Lower leg skin (tissue), 4 donors: ENCODE data around the gene TAF12. TPM values are rescaled to one million over a fixed set of nuclear protein-coding genes. Genes with fewer than 3 reads are reported as not detected.
A peak's percentile ranks its signal among the peaks of the same experiment; 100 is the strongest.
"Not testable (repeated sequence)": the region's sequence is repeated elsewhere in the genome, so short reads cannot be mapped to it uniquely, and the experiment has no call there.

Experiments used
- DNase-seq, 2 donors: peaks; one replicate each; pipeline ENCODE4 v3.0.0-alpha.2; 2019; ENCODE audit warnings: low spot score in 2 of 2
- H3K4me3 ChIP-seq: fragments of 200-600 bp; sonication (generic); 2 replicates; pipeline ENCODE4 v1.5.1; 2017; ENCODE audit warnings: mild to moderate bottlenecking, low read depth; ENCODE audit not compliant: poor library complexity, severe bottlenecking
- CTCF ChIP-seq, 3 donors: fragments of 450-650 bp; IDR thresholded peaks; one replicate each; pipeline ENCODE4 v1.5.1; 2016; ENCODE audit warnings: antibody characterized with exemption in 3 of 3, mild to moderate bottlenecking in 3 of 3, moderate library complexity in 2 of 3
- POLR2A ChIP-seq, 2 donors: fragments of 450-650 bp; IDR thresholded peaks; one replicate each; pipeline ENCODE4 v1.6.1; 2016 to 2017; ENCODE audit warnings: antibody characterized with exemption in 2 of 2, mild to moderate bottlenecking in 1 of 2, moderate library complexity in 1 of 2
- WGBS, 2 donors: methylation state at CpG; one replicate each; pipeline ENCODE4 v1.1.5; 2018; 5-methylcytosine and 5-hydroxymethylcytosine counted together
- intact Hi-C: fragments of 100-400 bp; cut with DNase I; formaldehyde crosslinking; loops from one replicate; pipeline ENCODE4 v1.15.0; 2023; ENCODE audit warnings: low total_unique reads
- total RNA-seq, 4 donors: library from RNA; depleted of rRNA; stranded (reverse); fragments of >200 nt; gene quantifications; one replicate each; pipeline ENCODE4 v1.1.0, GENCODE V29; 2016

The TAF12 gene
- total RNA-seq, 4 donors from 2014 or later: 19.3 to 28.8 (median 24.0) TPM

- TF ChIP-seq POLR2A (IDR thresholded peaks at IDR 0.05): no peak
- TF ChIP-seq CTCF (IDR thresholded peaks at IDR 0.05): no peak
- DNase-seq: peak in 1 of 2 donors; percentile 89
- WGBS, 2 donors: 28 to 29% methylated on average over 10 to 13 of the region's 13 CpGs
- peak within 1 kb of the TSS; percentile 19 for H3K4me3 ChIP-seq
- intact Hi-C loops: loop anchor here (10.0 kb wide), 1 partner anchor 67 kb away; no protein-coding TSS in a partner anchor
Observed at GRCh38 chr1:28591708-28592320, 51.1 kb downstream of the TAF12 start, which contains the start of gene RAB42. Gene RAB42, plus strand, starts transcription at chr1:28592265. Its CDS starts 247 bp downstream, at chr1:28592512.

GRCh38 chr1:28586585-28587391, 56.1 kb downstream of the TAF12 start:
- intact Hi-C loops, DNase-seq, H3K4me3 ChIP-seq: not testable (repeated sequence)
- 93 to 94% methylated on average over 19 of the region's 19 CpGs for WGBS, 2 donors

DNA sequence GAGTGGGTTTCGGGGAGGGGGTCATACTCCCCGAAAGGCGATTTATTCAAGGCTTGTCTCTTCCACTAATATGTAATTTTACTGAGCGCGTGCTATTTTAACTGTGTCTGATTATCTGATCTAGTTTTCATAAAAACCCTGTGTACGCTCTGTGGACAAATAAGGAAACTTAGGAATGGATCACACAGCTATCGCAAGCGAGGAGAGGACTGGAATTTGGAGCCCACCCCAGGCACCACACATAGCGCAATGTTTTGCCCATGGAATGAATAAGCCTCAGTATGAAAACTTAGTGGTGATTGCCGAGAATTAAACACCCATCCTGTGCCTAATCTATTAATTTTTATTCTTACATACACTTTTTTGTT, 60.6 kb downstream of the TAF12 start:
- WGBS, 2 donors: 0% methylated on average over 10 of the region's 10 CpGs
- intact Hi-C loops: no loop called here
- peak overlapping the region; percentile 95 for H3K4me3 ChIP-seq
- TF ChIP-seq POLR2A (IDR thresholded peaks at IDR 0.05): no peak
- no peak for TF ChIP-seq CTCF (IDR thresholded peaks at IDR 0.05)
- no peak for DNase-seq

- DNase-seq: peak; percentile 95 to 99
- TF ChIP-seq POLR2A (IDR thresholded peaks at IDR 0.05) (no peak), CTCF (IDR thresholded peaks at IDR 0.05) (peak in 1 of 3 donors; percentile 22)
- intact Hi-C loops: no loop called here
- WGBS, 2 donors: 0% methylated on average over 40 to 48 of the region's 75 CpGs
- peak overlapping the region; percentile 95 for H3K4me3 ChIP-seq
Observed at GRCh38 chr1:28581531-28582247, 61.2 kb downstream of the TAF12 start.

DNA sequence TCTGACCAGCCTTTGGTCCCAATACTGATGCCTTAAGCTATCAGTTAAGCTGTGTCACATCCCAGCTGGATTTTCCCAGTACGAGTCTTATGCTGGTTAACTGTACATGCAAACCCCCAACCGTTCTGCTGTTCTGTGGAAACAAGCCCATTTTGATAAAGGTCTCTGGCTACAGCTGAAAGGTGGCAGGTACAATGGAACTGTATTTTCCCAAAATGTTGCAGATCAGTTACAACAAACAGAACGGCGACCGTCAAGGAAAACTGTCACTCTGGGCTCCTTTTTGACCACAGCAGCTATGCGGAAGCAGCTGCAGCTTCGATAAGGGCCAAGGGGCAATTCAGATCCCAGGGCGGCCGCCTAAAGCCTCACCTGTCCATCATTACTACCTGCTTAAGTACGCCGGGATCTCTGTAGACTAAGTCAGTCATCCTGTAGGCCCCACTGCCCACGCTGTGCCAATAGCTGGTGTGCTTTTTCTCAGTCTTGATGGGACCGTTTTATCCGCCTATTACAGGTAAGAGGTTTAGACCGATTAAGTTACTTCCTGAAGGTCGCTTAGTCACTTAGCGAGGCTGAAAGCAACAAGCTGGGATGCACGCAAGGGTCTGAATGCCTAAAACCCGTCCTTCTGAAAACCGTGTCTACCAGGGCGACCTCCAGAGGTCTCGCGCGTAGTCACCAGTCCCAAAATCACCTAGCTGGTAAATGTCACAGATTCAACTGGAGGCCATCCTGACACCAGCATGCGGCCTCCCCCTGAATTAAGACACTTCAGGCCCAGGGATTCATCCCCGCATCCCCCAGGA, 61.9 kb downstream of the TAF12 start:
- TF ChIP-seq POLR2A (IDR thresholded peaks at IDR 0.05) (no peak), CTCF (IDR thresholded peaks at IDR 0.05) (no peak)
- H3K4me3 ChIP-seq: peak overlapping the region; percentile 95
- intact Hi-C loops: no loop called here
- WGBS, 2 donors: 1 to 2% methylated on average over 15 to 24 of the region's 26 CpGs
- peak; percentile 35 to 86 for DNase-seq
